Dedifferentiated amniotic fluid mesenchymal stem cell (primary cell): ENCODE data around the gene NEDD4.
"Not testable (repeated sequence)": the region's sequence is repeated elsewhere in the genome, so short reads cannot be mapped to it uniquely, and the experiment has no call there.

Source experiments
- DNase-seq: peaks from one replicate; pipeline ENCODE4 v3.0.0-alpha.2; 2016; ENCODE audit errors: extremely low spot score

NEDD4 gene

DNA sequence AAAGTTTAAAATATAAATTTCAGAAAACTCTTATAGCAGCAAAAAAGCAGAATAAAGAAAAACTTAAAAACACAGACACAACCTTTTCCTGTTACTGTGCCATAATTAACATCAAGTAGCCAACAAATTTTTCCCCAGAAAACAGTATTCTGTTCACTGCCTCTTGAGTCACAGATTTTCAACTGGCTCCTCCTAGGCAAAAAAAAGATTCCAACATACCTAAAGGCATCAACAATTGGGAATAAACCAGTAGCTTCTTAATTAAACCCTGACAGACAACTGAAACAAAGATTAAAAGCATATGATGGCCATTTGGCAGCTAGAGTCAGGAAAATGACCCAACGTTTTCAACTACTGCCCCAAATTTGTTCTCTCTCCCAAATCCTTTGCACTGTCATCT, 10.9 kb upstream of the NEDD4 start:
- DNase-seq, result not testable (repeated sequence)

DNA sequence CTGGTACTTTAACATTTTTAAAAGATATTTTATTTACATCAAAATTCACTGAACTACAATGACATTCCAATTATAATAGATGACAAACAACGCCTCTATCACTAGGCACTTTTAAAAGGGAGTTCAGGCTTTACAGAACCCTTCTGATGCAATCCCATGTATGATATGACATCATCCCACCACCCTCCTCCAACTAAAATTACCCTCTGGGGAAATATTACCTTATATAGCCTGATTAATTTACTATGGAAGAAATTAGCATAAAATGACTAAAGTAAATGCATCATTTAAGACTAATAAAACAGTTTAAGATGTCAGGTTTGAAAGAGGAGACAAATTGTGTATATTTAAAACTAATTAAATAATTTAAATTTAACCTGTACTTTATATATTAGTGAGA, 10.4 kb upstream of the NEDD4 start:
- not testable (repeated sequence) for DNase-seq

DNA sequence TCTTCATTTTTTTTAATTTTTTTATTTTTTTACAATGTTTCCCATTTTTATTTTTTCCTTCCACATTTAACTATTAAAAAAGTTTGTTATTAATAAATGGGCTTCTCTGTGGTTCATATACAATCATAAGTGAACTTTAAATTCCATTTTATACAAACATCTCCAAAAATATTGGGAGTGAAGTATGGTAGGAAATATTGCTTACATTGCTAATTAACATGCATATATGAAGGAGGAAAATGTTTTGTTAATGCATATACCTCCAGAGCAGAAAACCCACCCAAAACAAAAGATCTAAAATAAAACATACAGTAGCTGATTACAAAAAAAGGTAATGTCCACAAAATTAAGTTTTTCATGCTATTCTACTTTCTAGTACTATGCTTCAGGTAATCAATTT, 9.9 kb upstream of the NEDD4 start:
- DNase-seq, result not testable (repeated sequence)

DNA sequence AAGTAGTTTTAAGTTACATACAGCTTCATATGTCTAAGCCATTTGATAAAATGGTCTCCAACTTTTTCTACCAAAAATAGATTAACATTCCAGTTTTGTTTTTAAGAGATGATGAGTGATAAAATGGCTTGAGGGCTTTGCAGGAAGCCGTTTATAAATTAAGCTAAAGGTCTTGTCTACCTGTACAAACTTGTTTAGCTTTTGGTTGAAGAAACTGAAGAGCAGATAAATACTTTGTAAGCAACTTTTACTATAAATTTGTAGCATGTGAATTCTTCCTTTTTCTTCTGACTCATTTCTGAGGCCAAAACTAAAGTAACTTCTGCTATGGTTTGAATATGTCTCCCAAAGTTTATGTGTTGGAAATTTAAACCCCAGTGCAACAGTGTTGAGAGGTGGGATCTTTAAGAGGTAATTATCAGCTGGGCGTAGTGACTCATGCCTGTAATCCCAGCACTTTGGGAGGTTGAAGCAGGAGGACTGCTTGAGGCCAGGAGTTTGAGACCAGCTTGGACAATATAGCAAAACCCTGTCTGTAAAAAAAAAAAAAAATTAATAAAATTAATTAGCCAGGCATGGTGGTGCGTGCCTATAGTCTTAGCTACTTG, 8.2 kb upstream of the NEDD4 start:
- DNase-seq, result no peak

DNA sequence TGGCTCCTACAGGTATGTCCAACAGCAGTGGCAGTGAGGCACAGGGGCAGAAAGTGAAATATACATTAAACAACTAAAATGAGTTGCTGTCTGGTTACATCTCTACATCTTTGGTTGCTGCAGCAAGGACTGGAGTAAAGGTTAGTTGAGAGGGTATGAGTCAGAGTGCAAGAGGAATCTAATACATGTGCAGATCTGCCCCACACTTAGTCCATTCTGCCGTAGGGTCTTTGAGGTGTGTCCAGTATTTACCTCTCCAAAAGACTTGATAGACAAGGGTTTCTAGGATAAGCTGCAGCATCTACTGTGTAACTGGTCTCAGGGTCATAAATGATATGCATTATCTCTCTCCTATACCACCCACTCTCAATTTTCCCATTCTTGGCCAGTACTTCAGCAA, 6.2 kb upstream of the NEDD4 start:
- DNase-seq, result no peak

DNA sequence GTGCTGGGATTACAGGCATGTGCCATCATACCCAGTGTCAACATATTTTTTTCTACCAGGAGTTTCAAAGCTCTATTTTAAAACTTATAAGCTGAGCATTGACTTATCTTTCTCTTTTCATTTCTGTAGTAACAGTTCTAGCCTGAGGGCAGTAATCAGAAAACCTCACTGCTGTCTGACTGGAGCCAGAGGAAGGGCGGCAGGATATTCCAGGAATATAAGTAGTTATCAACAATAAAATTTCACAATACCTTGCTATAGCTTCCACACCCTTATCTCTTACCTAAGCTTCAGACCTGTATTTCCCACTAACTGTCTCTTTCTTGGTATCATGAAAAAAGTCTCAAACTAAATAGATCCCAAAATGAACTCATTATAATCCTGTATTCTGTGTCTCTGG, 5.1 kb upstream of the NEDD4 start:
- DNase-seq, result peak; percentile 15

DNA sequence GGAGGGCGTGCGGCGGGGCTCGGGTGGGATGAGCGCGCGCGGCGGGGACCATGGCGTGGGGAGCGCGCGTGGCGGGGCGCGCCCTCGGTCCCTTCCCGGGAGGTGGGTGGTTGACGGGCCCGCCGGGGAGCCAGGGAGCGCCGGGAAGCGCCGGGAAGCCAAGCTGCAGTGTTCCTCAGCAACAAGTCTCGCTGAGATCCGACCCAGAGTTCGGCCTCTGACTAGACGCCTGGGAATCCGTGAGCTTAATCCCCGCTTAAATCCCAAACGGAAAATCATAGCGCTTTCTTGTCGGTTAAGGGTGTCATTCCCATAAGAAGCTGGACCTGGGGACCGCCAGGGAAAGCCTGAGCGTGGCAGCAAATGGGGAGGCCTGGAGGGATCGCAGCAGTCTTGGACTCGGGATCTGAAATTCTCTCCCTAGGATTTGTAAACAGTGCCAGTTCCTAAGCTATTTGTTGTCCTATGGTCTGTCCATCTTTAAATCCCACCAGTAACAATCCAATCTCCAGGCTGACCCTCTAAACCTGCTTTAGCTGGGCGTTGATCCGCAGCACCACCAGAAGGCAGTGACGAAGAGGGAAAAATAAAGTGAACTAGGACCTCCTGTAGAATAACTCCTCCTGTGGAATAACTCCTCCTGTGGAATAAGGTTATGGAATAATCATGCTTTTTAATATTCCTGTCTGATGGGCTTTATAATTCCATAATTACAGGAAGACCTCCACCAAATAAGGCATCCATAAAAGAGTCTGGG, 570 bp upstream of the NEDD4 start:
- DNase-seq, result peak; percentile 65

DNA sequence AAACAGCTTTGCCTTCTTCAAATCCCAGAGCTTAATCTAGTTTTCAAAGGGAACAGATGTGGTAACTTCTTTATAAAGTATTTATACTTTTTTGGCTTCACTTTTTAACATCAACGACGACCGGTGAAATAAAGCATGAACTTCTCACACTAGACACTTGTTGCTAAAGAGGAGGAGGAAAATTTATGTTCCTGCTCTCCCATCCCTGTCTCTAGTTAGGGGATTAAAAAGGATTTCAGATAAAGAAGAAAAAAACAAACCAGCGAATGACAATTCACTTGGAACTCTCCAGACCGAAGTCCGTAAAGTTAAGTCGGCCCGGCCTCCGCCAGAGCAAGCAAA, 672 bp downstream of the NEDD4 start:
- peak; percentile 42 for DNase-seq

DNA sequence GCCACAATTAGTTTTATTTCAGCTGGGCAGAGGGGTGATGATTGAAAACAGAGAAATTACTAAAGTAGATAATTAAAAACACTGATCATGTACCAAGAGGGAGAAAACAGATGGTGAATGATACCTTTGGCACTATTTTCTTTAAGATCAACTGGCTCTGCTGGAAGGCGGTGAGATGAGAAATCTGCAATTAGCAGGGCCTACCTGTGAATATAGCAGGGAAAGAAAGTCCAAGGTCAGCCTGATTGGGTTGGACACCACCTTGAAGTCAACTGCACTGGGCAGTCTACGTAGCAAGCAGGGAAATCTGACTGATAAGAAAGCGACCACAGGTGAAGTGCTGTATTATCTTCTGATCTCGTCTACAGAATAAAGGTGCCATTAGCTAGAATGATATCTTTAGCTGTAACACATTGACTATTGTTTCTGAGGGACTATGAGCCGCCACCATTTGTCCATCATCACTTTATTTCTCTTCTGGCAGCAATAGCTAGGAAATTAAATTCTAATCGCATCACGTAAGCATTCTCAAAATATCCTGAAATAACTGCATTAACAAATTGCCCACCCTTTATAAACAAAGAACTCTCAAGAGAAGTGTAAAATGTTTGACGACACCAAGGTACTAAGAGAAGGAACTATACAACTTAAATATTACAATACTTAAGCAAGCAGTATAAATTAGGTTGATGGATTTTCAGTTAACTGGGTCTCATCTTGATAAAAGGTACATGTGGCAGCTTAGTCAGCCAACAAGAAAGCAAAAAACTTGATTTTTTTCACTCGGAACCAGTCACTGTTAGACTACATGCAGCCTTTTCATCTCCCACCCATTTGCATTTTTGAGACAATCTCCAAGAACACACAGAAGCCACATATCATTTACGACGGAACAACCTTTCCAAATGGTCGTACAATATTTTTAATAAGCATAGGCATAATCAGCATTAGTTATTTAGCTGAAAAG, 1.3 kb downstream of the NEDD4 start:
- DNase-seq, result no peak

DNA sequence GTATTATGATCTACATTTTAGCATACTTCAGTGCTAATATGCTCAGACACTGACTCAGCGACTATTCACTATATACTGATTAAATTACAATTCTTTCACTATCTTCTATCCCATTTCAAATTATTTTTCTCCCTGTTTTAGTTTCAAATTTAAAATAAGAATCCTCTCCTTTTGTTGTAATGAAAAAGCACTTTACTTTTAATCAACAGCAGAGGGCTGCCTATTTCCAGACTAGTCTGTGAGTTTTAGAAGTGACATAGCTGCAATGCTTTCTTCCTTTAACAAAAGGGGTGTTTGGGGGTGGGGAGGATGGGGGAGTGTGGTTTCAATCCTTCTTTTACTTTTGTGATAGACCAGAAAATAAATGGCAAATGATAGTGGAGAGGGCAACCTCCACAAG, 2.4 kb downstream of the NEDD4 start:
- DNase-seq, result no peak

DNA sequence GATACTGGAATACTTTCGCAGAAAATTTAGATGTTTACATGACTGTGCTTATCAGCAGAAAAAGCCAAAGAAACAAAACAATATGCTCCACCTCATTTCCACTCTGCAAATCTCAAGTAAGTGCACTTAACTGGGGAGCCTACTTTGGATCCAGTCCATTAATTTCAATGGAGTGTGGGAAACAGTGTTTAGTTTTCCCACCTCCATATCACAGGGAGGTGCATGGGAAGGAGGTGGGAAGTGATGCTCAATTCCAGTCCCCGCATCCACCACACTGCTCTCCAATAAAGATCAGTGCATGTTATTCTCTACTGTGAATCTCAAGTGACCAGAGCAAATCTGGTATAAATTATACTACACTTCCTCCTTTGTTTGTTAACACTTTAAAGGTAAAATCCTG, 2.9 kb downstream of the NEDD4 start:
- DNase-seq, result no peak

DNA sequence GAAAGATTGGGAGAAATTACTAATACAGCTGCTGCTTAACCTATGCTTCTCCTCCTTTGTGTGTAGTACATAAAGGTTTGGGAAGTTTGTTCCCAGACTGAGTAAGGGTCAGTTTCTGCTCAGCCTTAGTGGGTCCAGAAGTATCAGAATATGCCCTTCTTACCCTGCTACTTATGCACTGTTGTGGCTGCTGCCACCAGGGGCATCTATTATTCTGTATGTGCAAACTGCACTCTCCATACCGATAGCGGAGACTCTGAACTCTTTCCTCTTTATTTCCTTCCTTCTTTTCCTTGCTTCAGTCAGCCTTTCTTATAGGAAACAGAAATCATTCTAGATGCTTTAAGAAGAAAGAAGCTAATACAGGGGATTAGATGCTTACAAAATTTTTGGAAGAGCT, 4.0 kb downstream of the NEDD4 start:
- no peak for DNase-seq

DNA sequence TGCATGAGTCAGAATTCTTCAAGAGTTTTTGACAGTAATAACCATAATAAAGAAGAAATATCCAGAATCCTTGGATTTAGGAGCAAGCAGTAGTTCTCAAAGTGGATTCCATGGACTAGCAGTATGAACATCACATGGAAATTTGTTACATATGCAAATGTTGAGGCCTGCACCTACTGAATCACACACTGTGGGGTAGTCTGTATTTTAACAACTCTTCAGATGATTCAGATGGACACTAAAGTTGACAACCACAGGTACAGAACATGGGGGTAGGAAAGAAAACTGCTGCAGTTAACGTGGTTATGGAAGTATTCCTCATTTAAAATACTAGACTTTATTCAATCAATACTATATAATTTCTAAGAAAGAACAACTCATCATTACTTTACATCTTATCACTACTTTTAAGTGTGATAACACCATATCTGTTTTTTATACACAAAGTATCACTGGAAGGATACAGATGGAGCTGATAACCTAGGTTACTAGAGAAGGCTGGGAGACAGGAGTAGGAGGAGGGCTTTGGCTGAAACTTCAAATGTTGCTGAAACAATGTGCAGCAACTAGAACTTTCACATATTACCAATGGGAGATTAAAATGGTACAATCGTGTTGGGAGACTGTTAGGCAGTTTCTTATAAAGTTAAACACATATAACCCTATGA, 11.7 kb downstream of the NEDD4 start:
- no peak for DNase-seq

DNA sequence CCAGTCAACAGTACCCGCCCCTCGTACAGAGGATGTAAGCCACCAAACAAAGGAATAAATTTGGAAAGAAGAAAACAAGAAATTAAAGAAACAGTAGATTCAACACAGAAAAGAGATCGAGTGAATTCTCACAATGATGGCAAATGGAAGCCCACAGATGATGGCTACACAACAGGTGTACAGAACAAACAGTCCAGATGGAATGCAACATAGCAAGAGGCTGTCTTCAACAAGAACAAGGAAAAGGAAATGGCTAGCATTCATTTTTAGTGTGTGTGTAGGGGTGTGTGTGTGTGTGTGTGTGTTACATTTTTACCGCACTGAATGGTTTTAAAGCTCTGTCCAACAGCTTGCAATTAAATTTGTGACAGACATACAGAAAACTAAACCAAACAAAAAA, 12.9 kb downstream of the NEDD4 start:
- DNase-seq, result no peak

DNA sequence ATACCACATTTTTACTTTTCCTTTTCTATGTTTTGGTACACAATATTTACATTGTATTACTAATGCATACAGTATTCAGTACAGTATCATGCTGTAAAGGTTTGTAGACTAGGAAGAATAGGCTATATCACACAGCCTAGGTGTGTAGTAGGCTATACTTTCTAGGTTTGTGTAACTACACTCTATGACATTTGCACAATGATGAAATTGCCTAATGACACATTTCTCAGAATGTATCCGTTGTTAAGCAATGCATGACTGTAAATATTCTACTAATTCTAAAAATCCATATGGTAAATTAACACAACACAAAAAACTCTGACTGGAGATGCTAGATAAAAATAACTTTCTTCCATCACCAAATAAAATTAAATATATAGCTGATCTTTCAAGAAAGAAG, 16.2 kb downstream of the NEDD4 start:
- DNase-seq, result no peak

DNA sequence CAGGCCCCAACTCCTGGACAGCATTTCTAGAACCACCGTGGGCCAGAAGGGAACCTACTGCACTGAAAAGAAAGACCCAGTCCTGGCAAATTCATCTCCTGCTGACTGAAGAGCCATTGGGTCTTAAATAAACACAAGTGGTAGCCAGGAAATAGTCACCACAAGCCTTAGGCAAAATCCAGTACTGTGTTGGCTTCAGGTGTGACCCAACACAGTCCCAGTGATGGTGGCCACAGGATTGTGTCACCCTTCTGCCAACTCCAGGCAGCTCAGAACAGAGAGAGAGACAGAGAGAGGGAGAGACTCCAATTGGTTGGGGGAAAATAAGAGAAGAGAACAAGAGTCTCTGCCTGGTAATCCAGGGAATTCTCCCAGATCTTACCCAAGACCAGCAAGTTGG, 23.1 kb downstream of the NEDD4 start:
- no peak for DNase-seq

DNA sequence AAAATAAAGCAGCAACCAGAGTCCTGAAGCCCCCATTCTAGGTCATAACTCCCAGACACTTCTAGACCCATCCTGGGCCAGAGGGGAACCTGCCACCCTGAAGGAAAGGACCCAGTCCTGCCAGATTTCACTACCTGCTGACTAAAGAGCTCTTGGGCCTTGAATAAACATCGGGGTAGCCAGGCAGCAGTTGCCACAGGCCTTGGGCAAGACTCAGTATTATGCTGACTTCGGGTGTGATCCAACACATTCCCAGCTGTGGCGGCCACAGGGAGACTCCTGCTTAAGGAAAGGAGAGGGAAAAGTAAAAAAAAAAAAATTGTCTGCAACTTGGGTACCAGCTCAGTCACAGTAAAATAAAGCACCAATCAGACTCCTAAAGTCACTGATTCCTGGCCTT, 23.8 kb downstream of the NEDD4 start:
- DNase-seq, result no peak

DNA sequence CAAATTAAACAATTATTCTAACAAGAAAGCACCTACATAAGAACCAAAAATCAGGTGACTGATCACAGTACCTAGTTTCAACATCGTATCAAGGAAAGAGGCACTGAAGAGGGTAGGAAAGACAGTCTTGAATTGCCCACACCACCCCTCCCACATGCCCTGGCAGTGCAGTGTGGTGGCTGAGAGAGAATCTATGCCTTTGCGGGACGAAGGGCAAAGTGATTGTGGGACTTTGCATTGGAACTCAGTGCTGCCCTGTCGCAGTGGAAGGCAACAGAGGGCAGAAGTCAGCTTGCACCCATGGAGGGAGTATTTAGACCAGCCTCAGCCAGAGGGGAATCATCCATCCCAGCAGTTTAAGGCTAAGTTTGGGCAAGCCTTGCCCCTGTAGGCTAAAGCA, 24.5 kb downstream of the NEDD4 start:
- DNase-seq, result no peak

DNA sequence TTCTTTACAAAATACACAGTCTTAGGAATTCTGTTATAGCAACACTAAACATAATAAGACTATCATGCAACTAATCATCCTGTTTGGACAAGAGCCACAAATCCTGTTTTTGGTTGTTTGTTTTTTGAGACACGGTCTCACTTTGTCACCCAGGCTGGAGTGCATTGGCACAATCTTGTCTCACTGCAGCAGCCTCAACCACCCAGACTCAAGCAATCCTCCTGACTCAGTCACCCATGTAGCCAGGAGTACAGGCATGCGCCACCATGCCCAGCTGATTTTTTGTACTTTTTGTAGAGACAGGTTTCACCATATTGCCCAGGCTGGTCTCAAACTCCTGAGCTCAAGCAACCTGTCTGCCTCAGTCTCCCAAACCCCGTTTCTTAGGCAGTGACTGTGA, 28.3 kb downstream of the NEDD4 start:
- no peak for DNase-seq

DNA sequence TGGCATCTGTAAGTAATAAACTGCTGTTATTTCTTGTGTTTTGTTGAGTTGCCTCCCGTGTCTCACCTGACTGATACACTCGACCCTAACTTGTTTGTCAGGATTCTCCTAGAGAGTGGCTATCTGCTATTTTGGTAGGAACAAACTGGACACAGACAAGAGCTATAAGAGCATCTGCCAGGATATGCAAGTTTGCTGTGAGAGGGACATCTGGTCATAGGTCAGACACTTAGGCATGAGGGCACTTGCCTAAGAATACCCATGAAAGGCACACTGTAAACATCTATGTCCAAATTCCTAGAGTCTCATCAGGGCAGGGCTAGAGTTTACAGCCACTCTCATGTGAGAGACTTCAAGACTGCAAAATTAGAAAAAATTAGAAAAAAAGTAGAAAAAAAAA, 32.5 kb downstream of the NEDD4 start:
- no peak for DNase-seq

DNA sequence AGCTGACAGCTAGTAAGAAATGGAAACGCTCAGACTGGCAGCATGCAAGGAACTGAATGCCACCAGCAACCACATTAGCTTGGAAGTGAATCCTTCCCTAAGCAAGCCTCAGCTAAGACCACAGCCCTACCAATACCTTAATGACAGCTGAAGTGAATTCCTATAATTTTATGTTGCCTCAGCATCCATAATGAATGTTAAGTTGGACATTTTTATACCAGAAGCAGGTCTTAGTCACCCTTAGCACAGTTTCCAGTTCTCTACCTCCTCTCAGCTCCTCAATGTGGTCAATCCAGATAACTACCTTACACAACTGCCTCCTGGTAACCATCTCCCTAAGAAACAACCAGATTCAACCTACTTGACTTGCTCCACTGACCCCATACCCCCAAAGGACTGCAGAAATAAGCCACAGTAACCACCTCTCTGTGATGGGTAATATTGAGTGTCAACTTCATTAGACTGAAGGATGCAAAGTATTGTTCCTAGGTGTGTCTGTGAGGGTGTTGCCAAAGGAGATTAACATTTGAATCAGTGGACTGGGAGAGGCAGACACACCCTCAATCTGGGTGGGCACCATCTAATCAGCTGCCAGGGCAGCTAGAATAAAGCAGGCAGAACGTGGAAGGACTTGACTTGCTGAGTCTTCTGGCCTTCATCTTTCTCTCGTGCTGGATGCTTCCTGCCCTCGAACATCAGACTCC, 33.5 kb downstream of the NEDD4 start:
- no peak for DNase-seq

DNA sequence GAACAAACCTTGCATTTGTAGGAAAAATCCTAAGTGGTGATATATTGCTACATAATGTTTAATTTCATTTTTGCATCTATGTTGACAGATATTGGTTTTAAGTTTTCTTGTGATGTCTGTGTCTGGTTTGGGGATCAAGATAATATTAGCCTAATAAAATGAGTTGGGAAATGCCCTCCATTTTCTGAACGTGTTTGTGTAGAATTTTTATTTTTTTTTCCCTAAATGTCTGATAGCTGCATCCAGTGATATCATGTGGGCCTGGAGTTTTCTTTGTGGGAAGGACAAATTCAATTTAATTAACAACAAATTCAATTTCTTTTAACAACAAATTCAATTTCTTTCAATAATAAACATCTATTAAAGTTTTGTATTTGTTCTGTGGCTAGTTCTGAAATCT, 35.1 kb downstream of the NEDD4 start:
- no peak for DNase-seq
